Measurements from ENCODE around the gene INHBA. TPM values are rescaled to one million over a fixed set of nuclear protein-coding genes. Genes with fewer than 3 reads are reported as not detected.

INHBA gene
- total and polyA plus RNA-seq, 2 experiments from 2014 or later: 0.94 to 1.3 TPM

GRCh38 chr7:41682422-41682821, 20.5 kb downstream of the INHBA start:
- Histone ChIP-seq H3K36me3 (ENCODE audit: insufficient read depth) (no peaks in the 10 kb centered on the region), H3K4me2 (no peak overlapping the region), H3K79me2 (replicated peaks; ENCODE audit: insufficient read depth) (no peaks in the 10 kb centered on the region), H3K4me1 (ENCODE audit: insufficient read depth) (peaks cover 8% of the 10 kb centered on the region), H3F3A (replicated peaks; ENCODE audit: low read depth) (no peaks in the 10 kb centered on the region), H4K20me1 (replicated peaks; ENCODE audit: insufficient read depth) (no peaks in the 10 kb centered on the region), H3K4me3 (no peak overlapping the region), H2AFZ (no peak overlapping the region), H3K27ac (ENCODE audit: low read depth) (no peak overlapping the region), H3K9me2 (ENCODE audit: insufficient read depth) (no peaks in the 10 kb centered on the region), H3K27me3 (ENCODE audit: insufficient read depth) (no peaks in the 10 kb centered on the region)
- no peak for DNase-seq (ENCODE audit: low spot score)
- TF ChIP-seq POLR2AphosphoS5 (IDR thresholded peaks at IDR 0.05; ENCODE audit: low read depth) (no peak), CREB1 (CRISPR knock-in tag; IDR thresholded peaks at IDR 0.05; ENCODE audit: low read depth) (no peak), ETS1 (IDR thresholded peaks at IDR 0.05) (no peak), NANOG (IDR thresholded peaks at IDR 0.05; ENCODE audit: borderline replicate concordance) (no peak)
- Mint-ChIP-seq H3K27ac (no peak overlapping the region), H3K4me3 (no peak overlapping the region), H3K9me3 (peaks cover 4% of the 10 kb centered on the region; the same call in 1 of the 3 replicates), H3K4me1 (peaks cover 7% of the 10 kb centered on the region; the same call in 2 of the 3 replicates), H3K27me3 (ENCODE audit: insufficient read depth, low read depth, poor library complexity) (peaks cover 1% of the 10 kb centered on the region), H3K36me3 (ENCODE audit: low read depth) (peaks cover 2% of the 10 kb centered on the region; the same call in 1 of the 3 replicates)
- ATAC-seq: no peak

- Histone ChIP-seq H4K20me1 (replicated peaks; ENCODE audit: insufficient read depth) (no peaks in the 10 kb centered on the region), H3K4me3 (no peak overlapping the region), H3K36me3 (ENCODE audit: insufficient read depth) (no peaks in the 10 kb centered on the region), H3K4me2 (no peak overlapping the region), H3K9me2 (ENCODE audit: insufficient read depth) (0 out of 2 replicates have a peak, but pooled peaks cover 3% of the 10 kb centered on the region), H3F3A (replicated peaks; ENCODE audit: low read depth) (no peaks in the 10 kb centered on the region), H3K79me2 (replicated peaks; ENCODE audit: insufficient read depth) (no peaks in the 10 kb centered on the region), H2AFZ (no peak overlapping the region), H3K27me3 (ENCODE audit: insufficient read depth) (no peaks in the 10 kb centered on the region), H3K4me1 (ENCODE audit: insufficient read depth) (peaks cover 4% of the 10 kb centered on the region), H3K27ac (ENCODE audit: low read depth) (no peak overlapping the region)
- Mint-ChIP-seq H3K4me1 (peaks cover 8% of the 10 kb centered on the region), H3K27ac (no peak overlapping the region), H3K27me3 (ENCODE audit: insufficient read depth, low read depth, poor library complexity) (peaks cover 1% of the 10 kb centered on the region), H3K36me3 (ENCODE audit: low read depth) (peaks cover 2% of the 10 kb centered on the region; the same call in 1 of the 3 replicates), H3K4me3 (no peak overlapping the region), H3K9me3 (peaks cover 4% of the 10 kb centered on the region; the same call in 1 of the 3 replicates)
- ATAC-seq (no peak), DNase-seq (ENCODE audit: low spot score) (no peak)
- TF ChIP-seq ZNF331 (CRISPR knock-in tag; IDR thresholded peaks at IDR 0.05; ENCODE audit: low read depth) (no peak), EZH2 (IDR thresholded peaks at IDR 0.05; ENCODE audit: low read depth, unreplicated experiment) (no peak), CREB1 (CRISPR knock-in tag; IDR thresholded peaks at IDR 0.05; ENCODE audit: low read depth) (no peak), CTCF (conservative IDR thresholded peaks at IDR 0.05; ENCODE audit: low read depth in 2 of 2) (no peak), ZNF462 (CRISPR knock-in tag; IDR thresholded peaks at IDR 0.05) (no peak), NANOG (IDR thresholded peaks at IDR 0.05; ENCODE audit: borderline replicate concordance) (no peak), ETS1 (IDR thresholded peaks at IDR 0.05) (no peak), STAT1 (IDR thresholded peaks at IDR 0.05; ENCODE audit: unreplicated experiment) (no peak), EZH2phosphoT487 (IDR thresholded peaks at IDR 0.05; ENCODE audit: unreplicated experiment) (no peak)
Observed at GRCh38 chr7:41679566-41679965, 23.3 kb downstream of the INHBA start.
